HG02588 (cell line): Measurements from ENCODE around the gene CABP4.

ENCODE experiments used
- ATAC-seq: cut with Tn5 transposase; IDR thresholded peaks from one replicate; pipeline ENCODE4 v1.9.1; 2021; ENCODE audit warnings: mild to moderate bottlenecking, moderate library complexity; ENCODE audit not compliant: unreplicated experiment

CABP4 gene

DNA sequence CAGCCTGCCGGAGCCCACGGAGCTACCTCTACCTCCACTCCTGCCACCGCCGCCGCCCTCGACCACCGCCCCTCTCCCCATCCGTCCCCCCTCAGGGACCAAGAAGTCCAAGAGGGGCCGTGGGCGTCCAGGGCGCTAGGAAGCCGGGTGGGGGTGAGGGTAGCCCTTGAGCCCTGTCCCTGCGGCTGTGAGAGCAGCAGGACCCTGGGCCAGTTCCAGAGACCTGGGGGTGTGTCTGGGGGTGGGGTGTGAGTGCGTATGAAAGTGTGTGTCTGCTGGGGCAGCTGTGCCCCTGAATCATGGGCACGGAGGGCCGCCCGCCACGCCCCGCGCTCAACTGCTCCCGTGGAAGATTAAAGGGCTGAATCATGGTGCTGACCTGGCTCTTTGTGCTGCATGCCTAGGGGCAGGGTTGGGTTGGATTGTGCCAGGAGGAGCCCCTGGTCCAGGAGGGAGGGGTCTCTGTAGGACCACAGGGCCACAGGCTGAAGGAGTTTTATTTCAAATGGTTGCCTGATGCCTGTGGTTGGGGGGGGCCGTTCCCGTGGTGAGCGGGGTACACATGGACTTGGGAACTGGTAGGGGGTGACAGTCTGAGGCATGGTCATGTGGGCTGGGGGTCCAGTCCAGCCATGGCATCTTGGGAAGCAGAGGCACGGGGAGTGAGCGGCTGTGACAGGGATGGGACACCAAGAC is 20.0 kb upstream of the CABP4 start:
- ATAC-seq: no peak

DNA sequence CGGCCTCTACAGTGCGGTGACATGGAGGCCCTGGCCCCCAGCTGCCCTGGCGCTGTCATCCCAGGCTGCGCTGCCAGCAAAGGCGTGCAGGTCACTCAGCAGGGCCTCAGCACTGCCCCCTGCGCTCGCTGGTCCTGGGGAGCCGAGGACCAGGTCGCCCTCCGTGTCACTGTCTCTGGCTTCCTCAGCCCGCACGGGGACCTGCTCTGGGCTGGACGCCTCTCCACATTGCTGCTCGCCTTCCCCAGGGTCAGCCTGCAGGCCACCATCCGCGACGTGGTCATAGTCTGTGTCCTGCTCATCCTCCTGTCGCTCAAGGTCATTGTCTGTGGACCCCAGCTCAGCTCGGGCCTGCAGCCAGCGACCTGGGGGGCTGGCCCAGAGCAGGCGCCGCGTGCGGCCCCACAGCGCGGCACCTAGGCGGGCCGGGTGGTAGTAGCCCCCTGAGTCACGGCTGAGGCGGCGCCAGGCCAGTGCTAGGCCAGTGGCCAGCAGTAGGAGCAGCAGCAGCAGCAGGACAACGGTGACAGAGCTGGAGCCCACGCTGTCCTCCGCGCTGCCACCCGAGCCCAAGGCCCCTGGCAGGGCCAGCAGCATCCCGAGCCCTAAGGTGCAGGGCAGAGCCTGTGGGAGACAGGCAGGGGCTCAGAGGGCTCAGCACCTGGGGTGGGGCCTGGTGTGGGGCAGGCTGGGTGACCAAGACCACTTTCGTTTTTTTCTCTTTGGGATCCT is 19.3 kb upstream of the CABP4 start:
- ATAC-seq: no peak

DNA sequence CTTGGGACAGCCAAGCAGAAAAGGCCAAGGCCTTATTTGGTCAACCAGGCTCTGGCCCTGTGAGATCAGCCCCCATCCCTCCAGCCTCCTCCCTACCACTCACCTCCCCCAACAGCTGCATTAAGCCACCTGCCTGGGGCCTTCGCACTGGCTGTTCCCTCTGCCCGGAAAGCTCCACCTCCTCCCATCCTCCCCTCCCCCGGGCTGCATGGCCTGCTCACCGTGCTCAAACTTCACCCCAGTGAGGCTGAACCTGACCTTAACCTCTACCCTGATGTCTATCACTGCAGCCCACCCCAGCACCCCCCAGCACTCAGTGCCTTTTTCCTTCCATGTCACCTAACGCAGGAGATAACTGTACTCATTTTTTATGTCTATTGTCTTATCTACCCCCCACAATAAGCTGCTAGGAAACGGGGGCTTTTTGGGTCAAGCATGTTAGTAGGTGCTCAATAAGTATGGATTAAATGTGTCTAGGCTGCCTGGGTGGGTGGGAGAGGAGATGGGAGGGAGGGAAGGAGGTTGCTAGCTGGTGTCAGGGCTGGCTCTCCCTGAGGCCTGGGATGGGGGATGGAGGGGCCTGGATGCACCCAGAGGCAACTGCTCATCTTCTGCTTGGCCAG is 18.6 kb upstream of the CABP4 start:
- peak; percentile 38 for ATAC-seq

DNA sequence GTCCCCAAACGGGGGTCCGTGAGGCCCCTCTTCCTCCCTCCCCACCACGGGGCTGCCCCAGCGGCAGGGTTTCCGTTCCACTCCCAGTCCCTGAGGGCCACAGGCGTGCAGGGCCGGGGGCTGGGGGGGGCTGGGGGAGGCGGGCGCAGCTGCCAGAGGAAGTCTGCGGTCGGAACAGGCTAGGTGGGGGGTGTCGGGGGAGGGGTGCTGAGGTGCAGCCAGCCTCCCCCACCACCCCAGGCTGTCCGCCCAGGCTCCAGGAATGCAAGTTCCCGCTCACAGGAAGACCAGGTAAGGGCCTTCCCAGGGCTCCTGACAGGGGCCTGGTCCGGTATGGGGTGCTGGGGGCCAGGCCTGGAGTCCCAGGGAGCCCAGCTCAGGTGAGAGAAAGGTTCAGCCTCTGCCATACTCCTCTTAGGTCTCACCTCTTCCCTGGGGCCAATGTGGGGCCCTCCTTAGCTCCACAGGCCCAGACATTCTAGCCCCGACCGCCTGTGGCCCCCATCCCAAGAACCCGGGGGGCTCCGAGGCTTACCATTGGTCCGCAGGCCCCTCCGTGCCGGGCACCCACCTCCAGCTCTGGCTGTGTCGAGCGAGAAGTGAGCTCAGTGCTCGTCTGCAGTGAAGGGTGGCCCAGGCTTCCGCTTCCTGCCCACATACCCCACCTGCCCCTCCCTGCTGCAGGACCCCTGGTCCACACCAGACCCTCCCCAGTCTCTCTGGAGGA is 17.9 kb upstream of the CABP4 start, which contains the start of gene PTPRCAP:
Gene PTPRCAP, minus strand, starts transcription at position 601 of the 727 bp plus-strand sequence. Its CDS starts 63 bp downstream, at position 538.
- no peak for ATAC-seq

DNA sequence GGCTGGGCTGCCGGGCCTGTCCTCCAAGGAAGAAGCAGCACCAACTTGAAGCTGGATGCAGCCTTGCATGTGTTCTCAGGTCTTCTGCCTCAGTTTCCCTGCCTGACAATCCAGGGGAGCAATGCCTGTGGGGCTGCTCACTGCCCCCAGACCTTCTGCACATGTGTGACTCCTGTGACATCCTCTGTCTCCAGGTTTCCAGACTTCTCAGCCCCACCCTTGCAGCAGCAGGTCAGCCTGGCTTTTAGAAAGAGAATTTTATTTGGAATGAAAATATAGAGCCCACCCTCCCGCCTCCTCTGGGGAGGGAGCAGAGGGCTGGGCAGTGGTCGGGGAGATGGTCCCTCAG is 17.4 kb upstream of the CABP4 start:
- no peak for ATAC-seq

DNA sequence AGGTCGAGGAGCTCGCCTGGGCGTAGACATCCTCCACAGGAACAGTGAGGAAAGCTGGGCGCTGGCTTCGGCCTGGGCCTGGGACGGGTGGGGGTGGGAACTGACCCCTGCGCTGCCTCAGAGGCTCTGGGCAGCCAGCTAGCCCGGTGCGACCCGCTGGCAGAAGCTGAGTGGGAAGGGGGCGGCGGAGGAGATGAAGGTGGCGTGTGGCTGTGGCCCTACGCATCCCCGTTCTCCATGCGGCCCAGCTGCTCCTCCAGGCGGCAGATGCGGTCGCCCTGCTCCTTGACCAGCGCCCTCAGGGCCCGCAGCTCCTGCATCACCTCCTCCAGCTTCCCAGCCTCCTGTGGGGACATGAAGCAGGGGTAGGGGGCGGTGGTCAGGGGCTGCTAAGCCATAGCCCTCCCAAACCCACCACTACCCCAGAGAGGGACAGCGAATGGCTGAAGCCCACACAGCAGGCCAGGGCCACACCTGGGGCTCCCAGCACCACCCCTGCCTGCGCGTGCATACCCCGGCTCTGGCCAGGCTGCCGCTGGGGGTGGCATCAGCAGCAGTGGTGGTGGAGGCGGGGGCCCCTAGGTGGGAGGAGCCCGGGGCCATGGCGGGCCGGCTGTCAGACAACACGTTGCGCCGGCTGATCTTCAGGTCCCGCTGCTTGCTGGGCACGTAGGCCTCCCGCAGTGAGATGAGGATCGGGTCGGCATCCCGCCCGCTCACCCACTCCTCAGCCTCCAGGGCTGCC is 16.8 kb upstream of the CABP4 start:
- no peak for ATAC-seq

DNA sequence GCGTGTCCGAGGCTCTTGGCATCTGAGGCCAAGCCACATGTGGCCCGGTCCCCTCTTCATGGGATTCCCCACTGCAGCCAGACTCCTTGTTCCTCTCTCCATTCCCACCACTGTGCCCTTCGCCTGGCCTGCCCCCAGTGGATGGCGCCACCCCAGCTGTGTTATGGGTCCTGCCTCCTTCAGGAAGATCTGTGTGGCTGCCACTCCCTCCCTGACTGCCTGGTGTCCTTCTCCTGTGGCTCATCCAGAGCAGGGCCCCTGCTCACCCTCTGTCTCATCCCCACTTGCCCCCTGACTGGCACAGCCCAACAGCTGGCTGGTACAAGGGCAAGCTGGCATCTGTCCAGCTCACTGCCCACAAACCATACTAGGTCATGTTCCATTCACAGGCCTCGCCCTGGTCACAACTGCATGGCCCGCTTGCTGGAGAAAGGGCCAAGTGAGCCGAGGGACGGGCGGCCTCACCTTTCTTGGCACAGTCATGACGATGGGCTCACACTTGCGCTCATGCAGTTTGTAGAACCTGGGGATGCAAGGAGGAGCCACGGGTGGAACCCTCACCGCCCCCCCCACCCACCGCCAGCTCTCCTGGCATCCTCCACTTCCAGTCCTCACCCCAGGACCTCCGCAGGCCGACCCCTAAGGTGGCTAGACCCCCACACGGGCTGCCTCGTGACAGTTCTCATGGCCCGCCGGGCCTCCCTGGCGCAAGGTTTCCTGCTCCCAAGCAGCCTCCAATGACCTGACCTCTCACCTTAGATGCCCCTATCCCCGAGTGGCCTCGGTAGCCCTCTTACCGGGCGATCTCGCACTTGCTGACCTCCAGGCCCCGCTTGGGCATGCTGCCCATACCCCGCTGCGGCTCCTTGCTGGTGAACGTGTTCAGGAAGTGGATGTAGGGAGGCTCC is 15.6 kb upstream of the CABP4 start:
- no peak for ATAC-seq

DNA sequence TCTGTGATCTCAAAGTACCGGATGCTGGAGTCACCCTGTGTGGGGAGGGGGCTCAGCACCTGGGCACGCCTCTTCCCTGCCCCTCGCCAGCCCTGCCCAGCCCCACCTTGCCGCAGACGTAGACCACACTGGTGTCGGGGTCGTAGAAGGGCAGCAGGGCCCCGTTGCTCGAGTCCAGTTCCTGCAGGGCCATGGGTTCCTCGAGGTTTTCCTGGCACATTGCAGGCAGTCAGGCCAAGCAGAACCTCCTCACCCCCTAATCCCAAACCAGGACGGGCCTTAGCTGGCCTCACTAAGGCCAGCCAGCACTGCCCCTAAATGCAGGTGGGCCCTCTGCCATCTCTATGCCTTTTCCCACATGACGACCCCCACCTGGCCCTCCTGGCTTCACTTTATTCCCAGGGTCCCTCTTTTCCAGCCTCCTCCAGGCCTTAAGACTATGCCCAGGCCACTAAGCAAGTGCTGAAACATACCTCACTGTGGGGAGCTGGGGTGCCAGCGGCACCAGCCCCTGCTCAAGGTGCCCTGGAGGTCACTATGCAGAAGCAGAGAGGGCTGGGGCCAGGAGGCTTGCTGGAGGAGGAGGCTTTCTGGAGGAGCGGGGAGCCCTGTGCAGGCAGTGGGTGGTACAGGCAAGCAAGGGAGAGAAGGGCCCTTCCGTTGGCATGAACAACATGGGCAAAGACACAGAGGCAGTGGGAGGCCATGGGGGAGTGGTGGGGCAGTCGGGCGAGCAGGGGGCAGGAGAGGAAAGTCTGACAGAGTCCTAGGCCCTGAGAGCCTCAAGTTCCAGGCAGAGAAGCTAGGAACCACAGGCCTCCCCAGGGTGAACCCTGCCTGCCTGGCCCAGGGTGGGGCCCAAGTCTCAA is 14.7 kb upstream of the CABP4 start:
- ATAC-seq: no peak

DNA sequence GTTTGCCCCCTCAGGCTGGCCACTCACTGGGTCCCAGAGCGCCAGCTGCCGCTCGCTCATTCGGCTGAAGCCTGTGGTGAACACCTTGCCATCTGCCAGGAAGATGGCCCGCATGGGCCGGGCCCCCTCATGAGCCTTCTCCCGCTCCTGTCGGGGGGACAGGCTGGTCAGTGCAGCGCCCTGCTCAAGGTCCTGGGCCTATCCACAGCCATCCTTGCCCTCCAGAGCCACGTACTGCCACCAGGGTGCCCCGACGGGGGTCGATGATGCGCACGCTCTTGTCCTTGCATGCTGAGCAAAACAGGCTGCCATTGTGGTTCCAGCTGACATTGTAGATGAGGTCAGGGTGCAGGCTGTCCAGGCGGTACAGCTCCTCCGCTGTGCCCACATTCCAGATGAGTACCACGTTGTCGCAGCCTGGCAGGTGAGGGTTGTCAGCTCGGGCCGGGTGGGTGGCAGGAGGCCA is 14.0 kb upstream of the CABP4 start:
- ATAC-seq: no peak

DNA sequence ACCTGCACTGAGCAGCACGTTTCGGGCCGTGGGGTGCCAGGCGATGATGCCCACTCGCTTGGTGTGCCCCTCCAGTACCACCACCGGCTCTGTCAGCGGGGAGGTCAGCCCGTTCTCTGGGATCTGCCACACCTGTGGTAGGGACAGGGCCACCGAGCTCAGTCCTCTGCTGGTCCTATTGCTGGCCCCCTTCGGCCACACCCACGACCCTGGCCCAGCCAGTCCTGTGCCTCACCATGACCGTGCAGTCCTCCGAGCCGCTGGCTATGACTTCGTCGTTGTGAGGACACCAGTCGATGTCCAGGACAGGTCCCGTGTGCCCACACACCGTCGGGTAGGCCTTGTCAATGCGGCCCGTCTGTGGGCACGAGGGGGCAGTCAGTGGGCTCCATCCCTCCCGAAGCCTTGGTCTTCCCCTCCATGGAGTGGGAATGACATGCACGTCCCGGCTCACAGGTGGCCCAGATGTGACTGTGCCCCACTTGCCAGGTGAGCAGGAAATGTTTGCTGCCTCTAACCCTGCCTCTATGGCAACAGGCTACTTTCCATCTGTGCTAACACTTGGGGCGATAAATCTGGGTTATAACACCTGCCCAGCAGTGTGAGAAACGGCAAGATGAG is 13.3 kb upstream of the CABP4 start:
- ATAC-seq: no peak

DNA sequence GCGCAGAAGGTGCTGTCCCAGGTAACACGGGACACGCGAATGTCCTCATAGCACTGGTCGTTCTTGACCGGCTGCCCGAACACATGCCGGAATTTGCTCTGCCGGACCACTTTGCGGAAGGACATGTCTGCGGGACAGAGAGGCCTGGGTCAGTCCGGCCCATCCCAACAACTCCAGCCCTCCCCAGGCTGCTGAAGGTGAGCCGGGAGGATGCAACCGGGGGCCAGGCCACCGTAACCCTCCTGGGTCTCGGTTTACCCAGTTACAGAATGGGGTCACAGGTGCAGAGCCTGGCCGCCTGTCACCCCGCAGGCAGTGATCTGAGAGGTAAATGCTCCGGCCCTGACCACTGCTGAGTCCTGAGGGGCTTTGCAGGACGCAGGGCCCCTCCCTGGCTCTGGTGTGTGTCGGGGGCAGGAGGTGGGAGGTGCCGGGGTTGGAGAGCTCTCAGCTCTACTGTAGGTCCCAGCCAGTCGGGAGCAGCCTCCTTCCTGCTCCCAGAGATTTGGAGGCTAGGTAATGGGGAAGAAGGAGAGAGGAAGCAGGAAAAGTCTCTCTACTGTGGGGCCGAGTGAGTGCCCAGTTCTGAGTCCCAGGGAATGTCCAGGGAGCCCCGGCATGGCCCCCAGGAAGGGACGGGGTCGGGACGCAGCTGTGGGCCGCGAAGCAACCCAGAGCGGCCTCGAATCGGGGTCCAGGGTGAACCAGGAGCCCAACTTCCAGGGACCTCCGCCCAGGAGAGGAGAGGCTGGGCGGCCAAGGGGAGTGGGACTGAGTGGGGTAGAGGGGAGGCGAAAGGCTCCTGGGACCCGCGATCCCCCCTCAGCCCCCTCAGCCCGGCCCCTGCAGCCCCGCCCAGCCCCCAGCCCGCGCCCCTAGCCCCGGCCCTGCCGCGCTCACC is 12.4 kb upstream of the CABP4 start:
- ATAC-seq: no peak

DNA sequence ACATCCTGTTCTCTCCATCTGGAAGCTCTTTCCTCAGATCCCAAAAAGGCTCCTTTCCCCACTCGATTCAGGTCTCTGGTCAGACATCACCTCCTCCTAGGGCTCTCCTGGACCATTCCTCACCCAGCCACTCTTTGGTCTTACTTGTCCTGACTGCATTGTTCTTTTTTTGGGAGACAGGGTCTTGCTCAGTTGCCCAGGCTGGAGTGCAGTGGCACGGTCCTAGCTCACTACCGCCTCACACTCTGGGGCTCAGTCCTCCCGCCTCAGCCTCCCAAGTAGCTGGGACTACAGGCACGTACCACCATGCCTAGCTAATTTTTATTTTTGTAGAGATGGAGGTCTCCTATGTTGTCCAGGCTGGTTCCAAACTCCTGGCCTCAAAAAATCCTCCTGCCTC is 9.6 kb upstream of the CABP4 start:
- no peak for ATAC-seq

DNA sequence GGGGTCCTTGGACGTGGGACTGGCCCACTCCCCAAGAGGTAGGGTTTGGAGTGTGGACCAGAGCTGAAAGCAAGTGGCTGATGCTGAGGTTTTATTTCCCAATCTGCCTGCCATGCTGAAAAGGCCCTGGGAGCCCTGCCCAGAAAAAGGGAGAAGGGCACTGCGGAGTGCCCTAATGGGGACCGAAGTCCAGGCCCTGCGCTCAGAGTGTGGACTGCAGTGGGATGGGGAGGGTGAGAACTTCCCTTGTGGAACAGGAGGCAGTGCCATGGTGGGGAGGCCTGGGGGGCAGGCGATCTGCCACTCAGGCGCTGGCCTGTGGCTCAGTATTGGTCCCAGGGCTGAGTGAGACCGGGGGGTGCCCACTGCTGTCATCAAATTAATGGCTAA is 6.9 kb upstream of the CABP4 start:
- no peak for ATAC-seq

DNA sequence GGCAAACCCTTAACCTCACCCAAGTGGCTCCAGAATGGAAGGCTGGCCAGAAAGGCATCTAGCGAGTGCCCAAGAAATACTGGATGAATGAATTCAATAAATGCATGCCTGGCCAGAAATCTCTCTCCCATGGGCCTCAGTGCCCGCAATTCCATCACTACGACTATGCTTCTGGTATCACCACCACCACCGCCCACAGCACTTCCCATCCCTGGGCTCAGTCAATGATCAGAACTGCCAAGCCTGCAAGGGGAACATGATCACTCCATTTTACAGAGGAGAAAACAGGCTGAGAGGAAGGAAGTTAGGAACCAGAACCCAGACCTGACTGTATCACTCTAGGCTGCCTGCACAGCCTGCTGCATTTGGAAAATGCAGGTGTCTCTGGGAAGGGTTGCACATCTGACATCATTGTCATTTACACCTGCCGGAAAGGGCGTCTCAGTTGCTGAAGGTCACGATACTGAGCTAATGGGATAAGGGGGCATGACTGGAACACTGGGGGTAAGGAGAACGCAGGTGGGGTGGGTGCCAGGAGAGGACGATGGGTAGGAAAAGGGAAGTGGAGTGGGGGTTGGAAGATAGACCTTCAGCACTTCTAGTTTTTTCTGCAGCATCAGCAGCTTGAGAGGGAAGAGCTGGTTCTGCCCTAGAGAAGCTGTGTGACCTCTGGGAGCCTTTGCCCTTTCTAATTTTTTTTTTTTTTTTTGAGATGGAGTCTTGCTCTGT is 5.9 kb upstream of the CABP4 start:
- ATAC-seq: no peak

DNA sequence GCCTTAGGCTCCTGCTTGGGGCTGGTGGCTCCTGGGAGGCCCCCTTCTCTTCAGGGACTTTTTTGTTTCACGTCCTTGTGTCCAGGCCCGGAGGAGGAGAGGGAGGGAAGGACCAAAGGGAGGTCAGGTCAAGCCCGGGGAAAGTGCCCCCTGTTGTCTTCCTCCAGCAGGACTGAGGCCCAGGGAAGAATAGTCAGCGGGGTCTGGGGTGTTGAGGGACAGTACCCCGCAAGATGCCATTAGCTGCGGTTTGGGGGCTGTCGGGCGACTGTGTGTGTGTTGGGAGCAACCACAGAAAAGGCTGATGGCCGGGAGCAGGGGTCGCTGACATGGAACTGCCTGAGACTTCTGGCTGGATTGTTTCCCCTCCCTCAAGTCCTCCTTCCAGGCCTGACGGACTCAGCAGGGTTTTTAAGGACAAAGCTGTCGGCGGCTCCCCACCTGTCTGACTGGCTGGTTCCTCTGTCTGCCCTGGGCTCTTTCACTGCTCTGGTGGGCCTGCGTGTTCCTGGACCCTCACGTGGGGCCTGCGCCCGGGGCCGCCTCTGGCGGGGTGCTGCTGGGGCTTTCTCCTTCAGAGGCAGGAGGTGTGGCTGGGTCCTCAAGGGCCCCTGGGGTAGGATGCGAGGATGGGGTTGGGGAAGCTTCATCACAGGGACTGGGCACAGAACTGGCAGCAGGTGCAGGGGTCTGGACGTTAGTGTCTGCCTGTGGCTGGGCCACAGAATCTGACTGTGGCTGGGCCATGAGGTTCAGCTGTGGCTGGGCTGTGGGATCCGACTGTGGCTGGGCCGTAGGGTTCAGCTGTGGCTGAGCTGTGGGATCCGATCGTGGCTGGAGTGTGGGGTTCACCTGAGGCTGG is 4.1 kb upstream of the CABP4 start:
- ATAC-seq: no peak

DNA sequence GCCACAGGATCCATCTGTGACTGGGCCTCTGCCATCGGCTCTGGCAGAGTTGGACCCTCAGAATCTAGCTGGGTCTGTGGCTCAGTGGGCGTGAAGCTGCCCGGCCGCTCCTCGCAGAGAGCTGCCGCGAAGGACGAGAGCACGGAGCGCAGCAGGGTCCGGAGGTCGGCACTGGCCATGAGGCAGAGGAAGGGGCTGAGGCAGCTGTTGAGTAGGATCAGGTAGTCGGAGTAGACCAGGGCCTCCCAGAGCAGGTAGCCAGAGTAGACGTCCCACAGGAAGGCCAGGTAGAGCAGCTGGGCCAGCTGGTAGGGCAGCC is 3.5 kb upstream of the CABP4 start:
- no peak for ATAC-seq
